ENCODE results near the gene AP2A1. TPM values are rescaled to one million over a fixed set of nuclear protein-coding genes. Genes with fewer than 3 reads are reported as not detected.

Gene AP2A1
- total RNA-seq, 1 experiment from 2014 or later = 107 TPM

DNA sequence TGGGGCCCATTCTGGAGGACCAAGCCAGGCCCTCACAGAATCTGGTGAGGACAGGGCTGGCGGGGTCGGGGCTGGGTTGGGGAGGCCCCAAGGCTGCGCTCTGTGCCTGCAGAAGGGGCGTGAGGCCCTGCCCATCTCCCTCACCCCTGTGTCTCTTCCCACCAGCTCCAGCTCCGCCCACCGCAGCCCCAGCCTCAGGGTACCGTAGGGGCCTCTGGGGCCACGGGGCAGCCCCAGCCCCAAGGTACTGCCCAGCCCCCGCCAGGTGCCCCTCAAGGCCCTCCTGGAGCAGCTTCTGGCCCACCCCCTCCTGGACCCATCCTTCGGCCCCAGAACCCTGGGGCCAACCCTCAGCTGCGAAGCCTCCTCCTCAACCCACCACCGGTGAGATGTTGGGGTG is 68.8 kb downstream of the AP2A1 start:
- ChIA-PET CTCF (no interaction called here), POLR2A (no interaction called here)
- Mint-ChIP-seq H3K27me3 (ENCODE audit: insufficient read depth, unreplicated experiment) (no peaks in the 10 kb centered on the region), H3K36me3 (ENCODE audit: insufficient read depth, unreplicated experiment) (peaks cover 73% of the 10 kb centered on the region), H3K9me3 (ENCODE audit: unreplicated experiment) (no peaks in the 10 kb centered on the region), H3K4me1 (ENCODE audit: low read depth, unreplicated experiment) (no peaks in the 10 kb centered on the region), H3K4me3 (ENCODE audit: unreplicated experiment) (no peak overlapping the region), H3K27ac (ENCODE audit: unreplicated experiment) (no peak overlapping the region)
- no peak for DNase-seq
- Histone ChIP-seq H3K36me3 (ENCODE audit: control insufficient read depth, insufficient read depth, low read length) (peaks cover 2% of the 10 kb centered on the region), H3K9me3 (no peaks in the 10 kb centered on the region), H3K4me3 (ENCODE audit: low read depth, low read length) (no peak overlapping the region), H3K27me3 (replicated peaks; ENCODE audit: control insufficient read depth, insufficient read depth, low read length) (no peaks in the 10 kb centered on the region), H3K4me1 (no peaks in the 10 kb centered on the region)
- TF ChIP-seq, protein P1, sequence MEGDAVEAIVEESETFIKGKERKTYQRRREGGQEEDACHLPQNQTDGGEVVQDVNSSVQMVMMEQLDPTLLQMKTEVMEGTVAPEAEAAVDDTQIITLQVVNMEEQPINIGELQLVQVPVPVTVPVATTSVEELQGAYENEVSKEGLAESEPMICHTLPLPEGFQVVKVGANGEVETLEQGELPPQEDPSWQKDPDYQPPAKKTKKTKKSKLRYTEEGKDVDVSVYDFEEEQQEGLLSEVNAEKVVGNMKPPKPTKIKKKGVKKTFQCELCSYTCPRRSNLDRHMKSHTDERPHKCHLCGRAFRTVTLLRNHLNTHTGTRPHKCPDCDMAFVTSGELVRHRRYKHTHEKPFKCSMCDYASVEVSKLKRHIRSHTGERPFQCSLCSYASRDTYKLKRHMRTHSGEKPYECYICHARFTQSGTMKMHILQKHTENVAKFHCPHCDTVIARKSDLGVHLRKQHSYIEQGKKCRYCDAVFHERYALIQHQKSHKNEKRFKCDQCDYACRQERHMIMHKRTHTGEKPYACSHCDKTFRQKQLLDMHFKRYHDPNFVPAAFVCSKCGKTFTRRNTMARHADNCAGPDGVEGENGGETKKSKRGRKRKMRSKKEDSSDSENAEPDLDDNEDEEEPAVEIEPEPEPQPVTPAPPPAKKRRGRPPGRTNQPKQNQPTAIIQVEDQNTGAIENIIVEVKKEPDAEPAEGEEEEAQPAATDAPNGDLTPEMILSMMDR (IDR thresholded peaks at IDR 0.05; ENCODE audit: insufficient read depth in 1 of 2, low read depth in 1 of 2, low read length in 1 of 2, severe bottlenecking in 1 of 2, unreplicated experiment in 1 of 2) = no peak
- no TSS peak for BruUV-seq (replicated peaks)
- intact Hi-C loops (cut with micrococcal nuclease; ENCODE audit: unreplicated experiment) = no loop called here

DNA sequence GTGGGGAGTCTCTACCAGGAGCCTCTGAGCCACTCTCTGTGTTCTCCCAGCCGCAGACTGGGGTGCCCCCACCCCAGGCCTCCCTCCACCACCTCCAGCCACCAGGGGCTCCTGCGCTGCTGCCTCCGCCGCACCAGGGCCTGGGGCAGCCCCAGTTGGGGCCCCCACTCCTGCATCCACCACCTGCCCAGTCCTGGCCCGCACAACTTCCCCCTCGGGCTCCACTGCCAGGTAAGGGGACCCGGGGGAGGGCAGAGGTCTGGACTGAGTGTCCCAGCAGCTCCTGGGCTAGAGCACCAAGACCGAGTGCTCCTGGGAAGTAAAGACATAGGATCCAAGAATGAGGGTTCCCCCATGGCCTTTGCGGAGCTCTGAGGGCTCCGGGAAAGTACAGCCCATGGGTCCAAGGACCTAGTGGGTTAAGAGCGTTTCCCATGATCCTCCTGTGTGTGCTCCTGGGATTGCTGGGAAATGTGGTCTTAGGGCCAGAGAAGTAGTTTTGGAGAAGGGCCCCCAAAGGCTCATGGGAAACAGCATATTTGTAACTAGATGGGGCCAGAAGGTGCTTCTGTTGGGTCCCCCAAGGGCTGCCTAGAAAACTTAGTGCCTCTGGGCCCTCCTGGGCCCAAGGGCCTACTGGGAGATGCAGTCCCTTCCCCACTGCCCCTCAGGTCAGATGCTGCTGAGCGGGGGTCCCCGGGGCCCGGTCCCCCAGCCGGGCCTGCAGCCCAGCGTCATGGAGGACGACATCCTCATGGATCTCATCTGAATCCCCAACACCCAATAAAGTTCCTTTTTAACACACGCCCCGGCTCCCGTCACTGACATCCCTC is 69.6 kb downstream of the AP2A1 start:
- no peak overlapping the region for H3K27ac Mint-ChIP-seq (ENCODE audit: unreplicated experiment)
- Histone ChIP-seq H3K4me3 (ENCODE audit: low read depth, low read length) (no peak overlapping the region), H3K9me3 (no peaks in the 10 kb centered on the region), H3K4me1 (no peaks in the 10 kb centered on the region), H3K36me3 (ENCODE audit: control insufficient read depth, insufficient read depth, low read length) (peaks cover 4% of the 10 kb centered on the region), H3K27me3 (replicated peaks; ENCODE audit: control insufficient read depth, insufficient read depth, low read length) (no peaks in the 10 kb centered on the region)
- H3K9me3 Mint-ChIP-seq (ENCODE audit: unreplicated experiment) = no peaks in the 10 kb centered on the region
- ChIA-PET POLR2A (no interaction called here), CTCF (no interaction called here)
- BruUV-seq (replicated peaks) = no TSS peak
- H3K36me3 Mint-ChIP-seq (ENCODE audit: insufficient read depth, unreplicated experiment) = peaks cover 68% of the 10 kb centered on the region
- DNase-seq = no peak
- intact Hi-C loops (cut with micrococcal nuclease; ENCODE audit: unreplicated experiment) = no loop called here
- TF ChIP-seq, protein P1 (IDR thresholded peaks at IDR 0.05; ENCODE audit: insufficient read depth in 1 of 2, low read depth in 1 of 2, low read length in 1 of 2, severe bottlenecking in 1 of 2, unreplicated experiment in 1 of 2) = no peak
- H3K4me3 Mint-ChIP-seq (ENCODE audit: unreplicated experiment) = no peak overlapping the region
- H3K27me3 Mint-ChIP-seq (ENCODE audit: insufficient read depth, unreplicated experiment) = no peaks in the 10 kb centered on the region
- no peaks in the 10 kb centered on the region for H3K4me1 Mint-ChIP-seq (ENCODE audit: low read depth, unreplicated experiment)

DNA sequence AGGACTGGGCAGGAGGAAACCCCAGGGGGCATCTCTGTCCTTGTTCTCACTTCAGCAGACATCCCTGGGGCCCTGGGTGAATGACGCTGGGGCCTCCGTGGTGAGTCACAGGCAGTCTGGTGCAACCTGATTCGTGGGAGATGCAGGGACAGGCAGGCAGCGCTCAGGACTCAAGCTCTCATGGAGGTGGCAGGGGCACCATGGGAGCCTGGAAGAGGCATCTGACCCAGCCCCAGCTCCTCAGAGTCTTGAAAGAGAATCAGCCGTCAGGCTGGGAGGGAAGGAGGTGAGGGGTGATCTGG is 70.2 kb downstream of the AP2A1 start:
- Mint-ChIP-seq H3K4me3 (ENCODE audit: unreplicated experiment) (no peak overlapping the region), H3K27me3 (ENCODE audit: insufficient read depth, unreplicated experiment) (no peaks in the 10 kb centered on the region), H3K27ac (ENCODE audit: unreplicated experiment) (no peak overlapping the region), H3K36me3 (ENCODE audit: insufficient read depth, unreplicated experiment) (peaks cover 66% of the 10 kb centered on the region), H3K4me1 (ENCODE audit: low read depth, unreplicated experiment) (no peaks in the 10 kb centered on the region), H3K9me3 (ENCODE audit: unreplicated experiment) (no peaks in the 10 kb centered on the region)
- CTCF ChIA-PET = no interaction called here
- Histone ChIP-seq H3K4me1 (no peaks in the 10 kb centered on the region), H3K27me3 (replicated peaks; ENCODE audit: control insufficient read depth, insufficient read depth, low read length) (no peaks in the 10 kb centered on the region), H3K9me3 (no peaks in the 10 kb centered on the region), H3K36me3 (ENCODE audit: control insufficient read depth, insufficient read depth, low read length) (peaks cover 4% of the 10 kb centered on the region), H3K4me3 (ENCODE audit: low read depth, low read length) (no peak overlapping the region)
- intact Hi-C loops (cut with micrococcal nuclease; ENCODE audit: unreplicated experiment) = no loop called here
- TF ChIP-seq, protein P1 (IDR thresholded peaks at IDR 0.05; ENCODE audit: insufficient read depth in 1 of 2, low read depth in 1 of 2, low read length in 1 of 2, severe bottlenecking in 1 of 2, unreplicated experiment in 1 of 2) = no peak
- no TSS peak for BruUV-seq (replicated peaks)
- POLR2A ChIA-PET = no interaction called here
- no peak for DNase-seq
